Measurements from ENCODE around the gene MEGF11.

The MEGF11 gene

DNA sequence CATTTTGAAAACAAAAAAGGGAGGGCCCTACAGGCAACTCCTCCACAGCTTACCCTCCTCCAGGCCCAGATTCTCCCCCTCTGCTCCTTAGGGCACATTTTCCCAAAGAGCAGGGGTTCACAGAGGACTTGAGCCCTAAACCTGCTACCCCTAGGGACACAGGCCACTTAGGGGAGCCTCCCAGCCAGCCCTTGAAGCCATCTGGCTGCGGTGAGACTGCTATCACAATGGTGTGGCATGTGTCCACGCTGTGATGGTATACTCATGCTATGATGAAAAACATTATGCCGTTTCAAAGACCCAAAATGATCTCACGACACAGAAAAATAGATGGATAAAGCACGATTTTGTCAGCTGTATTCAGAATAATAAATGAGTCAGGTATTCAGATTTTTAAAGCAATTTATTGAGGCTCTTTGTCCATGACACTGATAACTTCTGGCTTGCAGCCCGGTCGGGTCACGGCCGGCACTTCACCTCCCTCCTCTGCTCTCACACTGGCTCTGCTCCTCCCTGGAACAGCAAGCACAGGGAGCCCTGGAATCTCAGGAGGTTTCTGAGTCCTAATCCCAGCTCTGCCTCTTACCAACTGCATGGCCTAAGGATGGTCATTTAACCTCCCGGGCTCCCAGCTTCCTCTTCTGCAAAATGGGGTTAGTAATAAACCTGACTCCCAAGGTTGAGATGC, 115.3 kb downstream of the MEGF11 start:
- DNase-seq = no peak

DNA sequence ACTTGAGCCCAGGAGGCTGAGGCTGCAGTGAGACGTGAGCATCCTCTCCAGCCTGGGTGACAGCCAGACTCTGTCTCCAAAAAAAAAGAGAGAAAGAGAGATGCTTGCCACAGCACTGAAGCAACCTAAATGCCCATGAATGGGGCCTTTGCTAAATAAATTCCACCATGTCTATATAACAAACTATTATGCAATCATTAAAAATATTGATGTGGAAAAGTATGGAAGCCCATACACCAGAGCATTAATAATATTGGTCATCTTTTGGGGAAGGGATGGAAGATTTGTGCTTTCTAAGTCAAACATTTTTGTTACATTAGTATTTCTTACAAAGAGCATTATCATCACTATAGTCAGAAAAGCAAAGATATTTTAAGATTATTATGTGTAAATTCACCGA, 116.6 kb downstream of the MEGF11 start:
- no peak for DNase-seq

DNA sequence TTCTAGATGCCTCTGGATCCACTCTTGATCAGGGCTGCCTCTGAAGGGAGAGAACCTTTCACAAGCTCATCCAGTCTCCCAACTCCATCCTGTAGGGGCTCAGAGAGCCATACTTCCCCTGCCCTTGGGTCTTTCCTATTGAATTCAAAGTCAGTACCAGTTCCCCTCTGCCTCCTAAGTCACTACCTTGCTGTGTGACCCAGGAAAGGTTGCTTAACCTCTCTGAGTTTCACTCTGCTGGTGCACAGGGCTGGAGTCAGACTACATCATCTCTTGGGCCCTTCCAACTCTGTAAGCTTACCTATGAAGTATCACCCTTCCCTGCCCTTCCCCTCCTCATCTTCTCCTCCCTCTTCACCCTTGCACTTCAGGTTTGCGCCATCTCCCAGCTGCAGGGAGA, 117.9 kb downstream of the MEGF11 start:
- DNase-seq = no peak

DNA sequence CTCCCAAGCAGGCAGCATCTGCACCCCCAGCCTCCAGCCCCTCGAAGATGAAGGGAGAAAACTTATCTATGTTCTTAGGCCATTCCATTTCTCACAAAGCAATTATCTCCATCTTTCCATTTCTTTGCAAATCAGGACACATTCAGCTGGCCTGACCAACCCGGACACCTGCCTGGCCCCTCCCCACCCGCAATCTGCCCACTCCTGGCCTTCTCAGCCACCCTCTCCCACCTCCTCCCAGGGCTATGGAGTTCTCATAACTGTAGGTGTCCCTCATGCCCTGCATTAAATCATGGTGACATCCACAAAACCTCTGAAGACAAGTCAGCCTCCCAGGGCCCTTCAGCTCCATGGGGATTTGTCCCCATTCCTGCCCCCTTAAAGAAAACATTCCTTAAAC, 119.3 kb downstream of the MEGF11 start:
- no peak for DNase-seq

- no peak for DNase-seq
Measured at GRCh38 chr15:66133247-66133885, 120.2 kb downstream of the MEGF11 start.

GRCh38 chr15:66132251-66132816, 121.2 kb downstream of the MEGF11 start:
- DNase-seq = no peak

GRCh38 chr15:66131831-66132230, 121.7 kb downstream of the MEGF11 start:
- peak; percentile 31 to 39 for DNase-seq

DNA sequence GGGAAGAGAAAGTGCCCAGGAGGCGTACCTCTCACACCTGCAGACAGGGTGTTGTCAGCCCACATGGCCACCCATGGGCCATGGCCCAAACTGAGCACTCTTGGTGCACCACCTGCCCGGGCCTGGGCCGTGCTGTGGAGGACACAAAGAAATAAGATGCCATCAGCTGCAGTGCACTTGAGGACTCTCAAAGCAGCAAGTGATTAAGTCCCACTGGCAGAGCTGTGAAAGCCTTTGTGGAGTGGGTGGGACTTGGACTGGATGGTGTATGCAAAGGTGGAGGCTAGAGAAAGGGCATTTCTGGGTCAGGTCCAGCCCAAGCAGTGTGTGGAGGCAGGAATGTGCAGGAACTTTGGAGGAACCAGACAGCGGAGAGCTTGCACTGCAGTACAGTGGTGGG, 122.3 kb downstream of the MEGF11 start:
- DNase-seq = no peak

DNA sequence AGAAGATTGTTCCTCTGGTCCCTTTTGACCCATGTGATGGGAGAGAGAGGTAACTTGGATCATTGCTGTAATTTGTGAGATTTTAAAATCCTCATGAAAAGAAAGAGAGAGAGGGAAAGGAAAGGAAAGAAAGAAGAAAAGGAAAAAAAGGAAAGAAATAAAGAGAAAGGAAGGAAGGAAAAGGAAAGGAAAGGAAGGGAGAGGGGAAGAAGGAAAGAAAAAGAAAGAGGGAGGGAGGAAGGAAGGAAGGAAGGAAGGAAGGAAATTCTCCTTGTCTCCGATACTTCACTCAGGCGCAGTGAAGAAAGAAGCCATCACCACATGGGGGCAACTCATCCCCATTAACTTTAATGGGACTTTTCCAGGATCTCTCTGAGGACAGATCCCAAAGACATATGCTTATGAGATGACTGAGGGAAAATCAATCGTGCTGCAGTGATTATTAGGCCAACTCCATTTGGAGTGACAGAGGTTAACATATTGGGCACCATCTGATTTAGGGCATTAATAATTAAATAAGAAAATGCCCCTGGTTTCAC, 123.0 kb downstream of the MEGF11 start:
- no peak for DNase-seq

- DNase-seq = no peak
Measured at GRCh38 chr15:66129586-66129985, 124.0 kb downstream of the MEGF11 start.

DNA sequence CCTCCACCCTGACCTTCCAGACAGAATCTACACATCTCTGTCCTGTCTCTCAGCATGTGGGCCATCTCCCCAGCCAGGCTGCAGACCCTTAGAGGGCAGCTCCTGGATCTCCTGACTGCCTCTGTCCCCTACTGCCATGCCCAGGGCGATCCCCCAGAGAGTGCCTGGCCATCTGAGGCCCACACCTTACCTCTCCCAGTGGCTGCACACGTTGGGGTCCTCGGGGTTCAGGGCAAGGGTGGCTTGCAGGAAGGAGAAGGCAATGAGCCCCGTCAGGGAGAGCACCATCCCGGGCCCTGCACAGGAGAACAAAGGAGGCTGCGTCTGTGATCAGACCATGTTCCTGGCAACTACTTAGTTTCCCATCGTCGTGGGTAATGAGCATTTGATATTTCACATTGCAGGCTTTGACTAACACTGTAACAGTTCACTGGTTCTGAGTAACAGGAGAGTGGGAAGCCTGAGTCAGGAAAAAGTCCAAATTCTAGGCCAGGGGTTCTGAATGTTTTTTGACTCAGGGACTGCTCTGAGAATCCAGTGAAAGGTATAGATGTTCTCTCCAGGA, 125.4 kb downstream of the MEGF11 start:
- no peak for DNase-seq

- no peak for DNase-seq
Measured at GRCh38 chr15:66126456-66126855, 127.1 kb downstream of the MEGF11 start.

DNA sequence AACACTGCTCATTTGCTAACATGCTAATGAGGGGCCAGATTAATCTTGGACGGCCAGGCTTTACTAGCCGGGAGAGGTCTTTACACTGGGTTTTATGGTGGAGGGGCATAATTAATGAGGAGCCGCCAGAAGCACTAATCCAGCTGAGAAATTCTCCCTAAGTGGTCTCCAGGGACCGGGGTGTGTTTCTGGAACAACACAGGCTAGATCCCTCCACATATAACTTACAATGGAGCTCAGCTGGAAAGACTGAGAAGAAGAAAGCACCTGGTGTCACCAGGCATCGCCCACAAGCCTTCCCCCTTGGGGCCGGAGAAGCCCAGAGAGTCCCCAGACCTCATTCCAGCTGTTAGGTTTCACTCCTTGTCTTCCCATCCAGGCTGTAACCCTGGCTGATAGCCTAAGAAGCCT, 127.5 kb downstream of the MEGF11 start:
- DNase-seq = no peak

DNA sequence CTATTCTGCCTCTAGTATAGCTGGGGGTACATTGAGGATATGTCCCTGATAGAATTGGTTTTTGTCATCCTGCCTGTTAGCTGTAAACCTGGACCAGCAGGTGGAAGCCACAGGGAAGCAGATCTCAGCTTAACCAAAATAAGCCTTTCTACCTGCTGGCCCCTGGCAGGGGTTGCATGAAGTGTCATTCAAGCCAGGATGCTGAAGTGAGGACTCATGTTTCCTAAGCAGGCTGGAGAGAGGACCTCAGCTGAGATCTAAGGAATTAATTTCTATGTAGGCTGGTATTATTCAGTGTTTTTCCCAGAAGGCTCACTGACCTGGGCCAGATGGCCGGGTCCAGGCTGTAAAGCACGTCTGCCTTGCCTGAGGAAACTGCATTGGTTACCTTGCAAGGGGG, 128.9 kb downstream of the MEGF11 start:
- DNase-seq = no peak

- DNase-seq = no peak
Measured at GRCh38 chr15:66123799-66124198, 129.8 kb downstream of the MEGF11 start.

- no peak for DNase-seq
Measured at GRCh38 chr15:66120422-66120821, 133.1 kb downstream of the MEGF11 start.

DNA sequence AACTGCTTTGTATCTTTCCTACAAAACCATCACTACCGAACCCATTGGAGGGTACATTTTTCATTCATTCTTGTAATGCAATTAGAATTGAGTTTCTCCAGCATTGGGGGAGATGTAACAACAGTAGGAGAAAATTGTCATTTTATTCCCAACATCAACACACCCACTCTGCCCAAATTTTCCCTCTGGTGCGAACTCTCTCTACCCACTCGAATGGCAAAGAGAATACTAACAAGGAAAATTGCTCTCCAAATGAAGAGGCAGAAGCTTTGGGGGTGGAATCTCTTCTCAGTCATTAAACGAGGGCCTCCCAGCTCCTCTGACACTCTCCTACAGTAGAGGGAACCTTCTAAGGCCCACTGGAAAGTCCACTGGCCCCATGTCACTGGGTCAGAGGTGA, 135.7 kb downstream of the MEGF11 start:
- DNase-seq = no peak

GRCh38 chr15:66115568-66116206, 137.9 kb downstream of the MEGF11 start:
- no peak for DNase-seq

GRCh38 chr15:66114863-66115425, 138.6 kb downstream of the MEGF11 start:
- DNase-seq = no peak

- no peak for DNase-seq
Measured at GRCh38 chr15:66112388-66112787, 141.2 kb downstream of the MEGF11 start.

DNA sequence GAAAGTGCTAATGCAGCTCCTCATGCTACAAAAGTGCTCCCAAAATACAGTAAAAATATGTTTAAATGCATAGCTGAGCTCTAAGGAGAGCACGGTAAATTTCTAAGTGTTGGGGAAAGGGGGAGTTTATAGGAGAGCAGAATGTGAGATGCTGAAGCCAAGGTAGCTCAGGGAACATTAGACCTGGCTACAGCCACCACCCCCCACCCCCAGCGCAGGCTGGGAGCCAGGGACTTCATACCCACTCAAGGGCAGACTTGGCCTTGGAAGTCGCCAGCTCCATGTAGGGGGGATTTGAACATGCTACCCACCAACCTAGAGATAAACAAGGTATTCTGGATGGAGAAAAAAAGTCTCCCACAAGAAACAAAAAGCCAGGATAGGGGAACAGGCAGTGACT, 142.2 kb downstream of the MEGF11 start:
- no peak for DNase-seq

- DNase-seq = no peak
Measured at GRCh38 chr15:66110864-66111263, 142.7 kb downstream of the MEGF11 start.

DNA sequence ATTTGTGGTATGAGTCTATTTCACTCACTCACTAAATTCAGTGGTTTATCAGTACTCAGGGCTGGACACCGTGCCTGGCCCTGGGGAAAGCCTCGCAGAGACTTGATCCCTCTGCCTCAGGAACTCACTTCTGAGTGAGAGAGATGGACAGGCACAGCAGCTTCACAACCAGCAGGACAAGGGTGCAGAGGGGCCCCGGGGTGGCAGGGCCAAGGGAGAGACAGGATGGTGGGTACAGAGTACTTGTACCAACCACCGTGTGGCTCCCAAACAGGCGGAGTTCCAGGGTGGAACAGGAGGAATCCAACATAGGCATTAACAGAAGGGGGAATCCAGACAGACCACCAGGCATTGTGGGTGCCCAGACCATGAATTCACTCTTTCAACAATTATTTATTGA, 143.7 kb downstream of the MEGF11 start:
- no peak for DNase-seq
